HG03060 (cell line): ENCODE results near the gene EIF4H.
"Not testable (repeated sequence)": the region's sequence is repeated elsewhere in the genome, so short reads cannot be mapped to it uniquely, and the experiment has no call there.

Source experiments
- ATAC-seq: cut with Tn5 transposase; IDR thresholded peaks from one replicate; pipeline ENCODE4 v1.9.1; 2021; ENCODE audit warnings: low read depth, moderate number of reproducible peaks; ENCODE audit not compliant: unreplicated experiment

EIF4H gene

DNA sequence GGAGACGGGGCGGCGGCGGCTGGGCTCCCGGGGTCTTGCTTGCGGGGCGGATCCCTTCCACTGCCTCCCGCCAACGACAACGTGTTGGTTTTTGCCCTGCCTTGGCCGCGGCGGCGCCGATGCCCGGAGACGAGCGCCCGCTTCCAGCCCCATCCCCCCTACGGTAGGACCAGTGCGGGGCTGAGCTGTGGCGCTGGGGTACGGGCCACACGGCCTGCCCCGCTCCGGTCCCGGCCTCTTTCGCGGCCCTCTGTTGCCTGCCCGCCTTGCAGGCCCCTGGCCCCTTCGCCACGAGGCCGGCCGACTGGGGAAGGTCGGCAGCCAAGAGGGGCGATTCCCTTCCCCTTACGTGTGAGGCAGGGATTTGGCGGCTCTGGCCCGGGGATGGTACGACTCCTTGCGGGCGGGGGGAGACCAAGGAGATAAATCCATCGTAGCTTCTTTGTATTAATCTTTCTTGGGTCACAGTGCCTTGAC, 488 bp downstream of the EIF4H start:
- ATAC-seq = no peak

- ATAC-seq = no peak
Measured at GRCh38 chr7:74175340-74175739, 1.2 kb downstream of the EIF4H start.

DNA sequence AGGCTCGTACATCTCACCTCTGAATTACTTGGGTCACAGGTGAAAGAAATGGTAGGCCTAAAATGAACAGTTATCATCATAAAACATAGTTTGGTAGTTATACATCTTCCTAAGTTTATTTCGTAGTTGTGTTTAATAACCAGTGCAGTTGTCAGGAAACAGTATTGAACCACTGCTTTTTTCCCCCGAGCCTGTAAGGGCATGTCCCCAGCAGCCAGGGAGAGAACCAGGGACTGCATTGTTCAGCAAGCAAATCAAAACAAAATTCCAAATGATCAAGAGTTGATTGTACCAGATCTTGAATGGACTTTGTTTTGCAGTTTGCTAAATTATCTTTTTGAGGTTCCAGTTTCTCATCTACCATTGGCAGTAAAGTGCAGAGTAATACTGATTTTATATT, 2.4 kb downstream of the EIF4H start:
- no peak for ATAC-seq

GRCh38 chr7:74178632-74179031, 4.5 kb downstream of the EIF4H start:
- ATAC-seq = no peak

DNA sequence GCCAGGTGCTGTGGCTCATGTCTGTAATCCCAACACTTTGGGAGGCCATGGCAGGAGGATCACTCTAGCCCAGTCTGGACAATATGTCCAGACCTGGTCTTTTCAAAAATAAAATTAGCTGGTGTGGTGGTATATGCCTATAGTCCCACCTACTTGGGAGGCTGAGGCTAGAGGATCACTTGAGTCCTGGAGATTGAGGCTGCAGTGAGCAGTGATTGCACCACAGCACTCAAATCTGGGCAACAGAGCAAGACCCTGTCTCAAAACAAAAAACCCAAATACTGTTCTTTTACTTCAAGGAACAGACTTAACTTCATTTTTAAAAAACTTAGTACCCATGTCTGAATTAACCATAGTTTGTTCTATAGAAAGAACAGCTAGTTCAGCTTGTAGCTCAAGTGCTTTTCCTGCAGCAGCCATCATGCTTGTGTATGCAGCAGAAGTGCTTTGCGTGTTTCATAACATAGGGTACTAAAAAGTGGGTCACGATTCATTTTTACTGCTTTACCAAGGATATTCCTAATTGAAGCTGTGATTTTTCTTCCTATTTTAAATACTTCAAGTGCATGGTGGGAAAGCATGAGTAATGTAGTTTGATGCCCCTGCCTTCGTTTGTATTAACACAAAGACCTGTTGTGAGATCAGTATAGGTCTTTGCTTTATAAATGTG, 5.9 kb downstream of the EIF4H start:
- no peak for ATAC-seq

DNA sequence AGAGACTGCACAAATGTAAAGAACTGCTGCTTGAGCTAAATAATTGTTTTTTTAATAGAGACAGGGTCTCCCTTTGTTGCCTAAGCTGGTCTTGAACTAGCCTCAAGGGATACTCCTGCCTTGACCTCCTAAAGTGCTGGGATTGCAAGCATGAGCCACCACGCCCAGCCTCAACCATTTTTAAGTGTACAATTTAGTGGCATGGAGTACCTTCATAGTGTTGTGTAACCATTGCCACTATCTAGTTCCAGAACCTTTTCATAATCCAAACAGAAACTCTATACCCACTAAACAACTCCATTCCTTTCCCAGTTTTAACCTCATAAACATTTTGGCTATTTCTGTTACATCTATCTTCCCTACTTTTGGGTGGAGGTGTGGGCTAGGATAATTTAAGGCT, 6.7 kb downstream of the EIF4H start:
- ATAC-seq = no peak

- ATAC-seq = no peak
Measured at GRCh38 chr7:74181821-74182220, 7.7 kb downstream of the EIF4H start.

DNA sequence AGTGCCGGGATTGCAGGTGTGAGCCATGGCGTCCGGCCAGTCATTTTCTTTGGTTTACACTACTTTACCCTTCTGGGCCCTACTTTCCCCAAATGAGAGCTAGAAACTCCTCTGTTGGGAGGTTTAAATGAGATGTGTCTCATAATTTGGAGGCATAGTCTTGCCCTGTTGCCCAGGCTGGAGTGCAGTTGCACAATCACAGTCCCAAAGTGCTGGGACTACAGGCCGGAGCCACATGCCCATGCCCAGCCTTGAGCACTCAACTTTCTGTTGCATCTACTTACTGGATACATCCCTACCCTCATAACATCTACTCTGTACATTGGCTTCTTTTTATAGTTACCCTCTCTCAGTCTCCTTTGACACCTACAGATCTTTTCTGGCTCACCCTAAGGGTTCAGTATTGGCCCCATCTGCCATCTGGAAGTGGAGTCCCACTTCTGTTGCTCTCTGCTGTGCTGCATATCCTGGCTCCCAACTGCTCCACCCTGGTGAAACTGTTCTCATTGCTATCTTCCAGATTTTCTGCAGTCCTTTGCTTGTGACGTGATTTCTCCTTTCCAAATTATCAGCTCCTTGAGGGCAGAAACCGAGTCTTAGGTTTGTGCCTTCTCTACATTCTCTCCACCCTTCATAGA, 8.4 kb downstream of the EIF4H start:
- ATAC-seq = no peak

GRCh38 chr7:74183142-74183541, 9.0 kb downstream of the EIF4H start:
- ATAC-seq = no peak

- ATAC-seq = no peak
Measured at GRCh38 chr7:74183653-74184450, 9.7 kb downstream of the EIF4H start.

DNA sequence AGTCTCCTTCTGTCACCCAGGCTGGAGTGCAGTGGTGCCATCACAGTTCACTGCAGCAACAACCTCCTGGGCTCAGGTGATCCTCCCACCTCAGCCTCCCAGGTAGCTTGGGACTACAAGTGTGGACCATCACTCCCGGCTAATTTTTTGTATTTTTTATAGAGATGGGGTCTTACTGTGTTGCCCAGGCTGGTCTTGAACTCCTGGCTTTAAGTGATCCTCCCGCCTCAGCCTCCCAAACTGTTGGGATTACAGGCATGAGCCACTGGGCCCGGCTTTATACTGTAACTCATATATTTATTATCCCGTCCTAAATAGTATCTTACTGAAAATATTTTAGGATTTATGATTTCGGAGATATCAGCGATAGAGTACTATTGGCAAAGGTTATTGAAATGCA, 10.9 kb downstream of the EIF4H start:
- ATAC-seq = no peak

DNA sequence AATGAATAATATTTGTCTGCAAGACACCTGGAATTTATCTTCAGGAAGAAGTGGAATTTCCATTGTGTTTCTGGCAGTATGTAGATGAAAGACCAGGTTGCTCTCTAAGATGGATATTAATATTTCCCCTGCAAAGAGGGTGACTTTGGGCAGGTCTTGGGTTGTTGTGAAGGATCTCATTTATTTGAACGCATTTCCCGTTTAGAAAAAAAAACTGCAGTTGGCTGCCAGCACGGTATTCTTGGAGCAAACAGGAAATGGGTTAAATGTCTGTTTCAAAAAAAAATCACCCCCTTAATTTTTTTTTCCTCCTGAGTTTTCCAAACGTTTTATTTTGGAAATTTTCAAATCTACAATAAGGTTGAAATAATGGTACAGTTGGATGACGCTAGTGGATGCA, 11.5 kb downstream of the EIF4H start:
- ATAC-seq = no peak

DNA sequence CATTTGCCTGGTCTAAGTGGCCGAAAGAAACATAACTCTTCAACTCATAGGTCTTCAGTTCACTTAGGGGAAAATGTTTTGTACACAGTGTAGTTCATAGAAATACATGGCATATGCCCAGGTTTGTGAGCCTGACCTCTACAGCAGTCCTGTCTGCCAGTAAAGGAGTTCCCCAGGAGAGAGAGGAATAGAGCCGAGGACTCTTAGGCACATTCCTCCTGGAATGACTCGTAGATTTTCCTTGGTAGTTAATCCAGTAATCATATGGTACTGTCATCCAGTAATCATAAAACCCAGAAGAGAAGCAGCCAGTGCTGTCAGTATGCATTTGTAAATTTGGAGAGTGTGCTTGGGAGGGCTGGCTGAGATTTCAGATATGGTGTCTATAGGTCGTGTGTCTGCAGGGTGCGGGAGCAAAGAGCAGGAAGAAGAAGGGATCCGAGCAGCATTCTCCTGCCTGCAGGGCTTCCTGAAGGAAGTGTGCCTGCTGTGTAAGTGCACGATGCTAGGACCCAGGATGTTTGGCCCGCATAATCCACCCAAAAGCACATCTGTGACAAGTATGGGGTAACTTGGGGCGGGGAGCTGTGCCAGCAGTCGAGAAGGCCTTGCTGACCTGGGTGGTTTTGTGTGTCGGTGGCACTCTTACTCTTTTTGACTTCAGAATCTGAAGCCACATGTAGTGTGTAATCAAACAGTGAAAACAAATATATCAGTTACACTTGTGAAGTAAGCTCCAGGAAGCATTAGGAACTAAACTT, 13.9 kb downstream of the EIF4H start:
- no peak for ATAC-seq

- no peak for ATAC-seq
Measured at GRCh38 chr7:74190259-74190658, 16.1 kb downstream of the EIF4H start.

- ATAC-seq = no peak
Measured at GRCh38 chr7:74191231-74191630, 17.1 kb downstream of the EIF4H start.

- no peak for ATAC-seq
Measured at GRCh38 chr7:74193054-74193453, 18.9 kb downstream of the EIF4H start.

DNA sequence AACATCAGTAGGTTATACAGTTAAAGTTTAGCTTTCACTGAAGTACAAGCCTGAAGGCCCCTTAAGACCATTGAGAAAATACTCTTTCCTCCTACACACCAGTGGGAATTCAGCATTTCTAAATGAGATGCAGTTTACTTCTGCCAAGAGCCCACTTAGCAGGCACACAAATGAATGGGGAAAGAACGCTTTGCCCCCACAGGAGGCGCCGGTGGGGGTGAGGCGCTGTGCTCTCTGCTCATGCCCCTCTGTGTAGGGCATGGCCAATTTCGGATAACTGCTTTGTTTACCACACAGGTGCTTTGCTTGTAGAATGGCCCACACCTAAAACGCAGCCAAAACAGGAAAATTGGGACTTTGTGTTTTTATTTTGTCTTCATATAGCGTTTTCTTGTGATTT, 19.8 kb downstream of the EIF4H start:
- no peak for ATAC-seq

- no peak for ATAC-seq
Measured at GRCh38 chr7:74194686-74195085, 20.5 kb downstream of the EIF4H start.

- ATAC-seq = not testable (repeated sequence)
Measured at GRCh38 chr7:74195139-74195860, 21.1 kb downstream of the EIF4H start.

DNA sequence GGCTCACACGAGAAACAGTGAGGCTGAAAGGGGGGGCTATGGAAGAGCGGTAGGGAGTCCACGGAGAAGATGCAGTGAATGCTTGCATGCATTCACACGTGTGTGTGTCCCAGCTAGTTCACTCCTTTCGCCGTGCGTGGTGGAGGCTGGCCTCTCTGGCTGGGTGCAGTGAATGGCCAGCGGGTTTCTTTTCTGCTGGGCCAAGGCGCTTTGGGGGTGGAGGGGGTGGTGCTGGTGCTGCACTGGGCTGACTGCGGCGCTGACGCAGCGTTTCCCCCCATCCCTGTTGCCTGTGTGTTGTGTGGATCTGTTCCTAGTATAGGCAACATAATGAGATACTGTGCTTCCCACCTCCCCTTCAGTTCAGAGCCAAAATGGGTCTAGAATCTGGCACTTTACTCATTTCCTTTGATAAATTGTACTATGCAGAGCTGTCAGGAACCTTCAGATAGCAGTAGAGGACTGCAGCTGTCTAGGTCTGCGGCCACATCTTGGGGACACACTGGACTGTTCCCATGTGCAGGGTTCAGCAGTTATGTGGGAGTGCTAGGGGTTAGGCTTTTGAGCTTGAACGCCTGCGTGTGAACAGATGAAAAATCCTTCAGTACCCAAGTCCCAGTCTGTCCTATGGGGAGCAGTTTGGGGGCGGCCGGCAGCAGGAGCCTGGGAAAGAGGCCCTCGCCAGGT, 22.0 kb downstream of the EIF4H start:
- not testable (repeated sequence) for ATAC-seq
